Peyer's patch (tissue), 4 donors: ENCODE measurements around the gene PRRG1.

ENCODE experiments used
- POLR2A ChIP-seq, 2 donors: fragments of 450-650 bp; IDR thresholded peaks; one replicate each; pipeline ENCODE4 v1.5.1; 2017; ENCODE audit warnings: antibody characterized with exemption in 2 of 2, mild to moderate bottlenecking in 2 of 2, moderate library complexity in 2 of 2
- TF ChIP-seq, protein P1 (sequence below), 6 experiments: fragments of 450-650 bp in 4 of 6; fragments of 200-600 bp in 2 of 6; sonication (generic) in 1 of 6; IDR thresholded peaks; one replicate each; pipeline ENCODE4 v1.5.1; 2017 to 2019; ENCODE audit warnings: antibody characterized with exemption in 6 of 6, mild to moderate bottlenecking in 3 of 6, moderate library complexity in 1 of 6

DNA sequence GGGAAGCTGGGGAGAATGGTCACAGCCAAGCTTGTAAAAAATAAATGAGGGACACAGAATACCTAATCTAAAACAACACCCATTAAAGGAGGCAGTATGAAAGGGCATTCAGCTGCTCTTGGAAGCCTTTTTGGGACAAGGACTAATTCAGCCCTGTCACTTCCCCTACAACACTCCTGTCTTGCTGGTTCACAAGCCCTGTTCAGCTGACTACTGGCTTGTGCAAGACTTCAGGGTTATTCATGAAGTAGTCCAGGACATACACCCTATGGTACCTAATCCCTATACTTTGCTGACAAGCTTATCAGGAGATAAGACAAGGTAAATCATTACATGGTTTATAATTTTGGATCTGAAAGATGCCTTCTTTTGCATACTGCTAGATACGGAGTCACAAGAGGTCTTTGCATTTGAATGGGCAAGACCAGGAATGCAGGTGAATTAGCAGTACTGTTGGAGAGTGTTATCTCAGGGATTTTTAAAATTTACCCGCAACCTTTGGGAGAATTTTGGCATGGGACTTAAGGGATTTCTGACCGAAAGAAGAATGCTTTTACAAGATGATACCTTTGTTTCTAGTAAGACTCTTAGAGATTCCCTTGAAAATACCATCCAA, 119.1 kb downstream of the PRRG1 start:
- TF ChIP-seq, protein P1, sequence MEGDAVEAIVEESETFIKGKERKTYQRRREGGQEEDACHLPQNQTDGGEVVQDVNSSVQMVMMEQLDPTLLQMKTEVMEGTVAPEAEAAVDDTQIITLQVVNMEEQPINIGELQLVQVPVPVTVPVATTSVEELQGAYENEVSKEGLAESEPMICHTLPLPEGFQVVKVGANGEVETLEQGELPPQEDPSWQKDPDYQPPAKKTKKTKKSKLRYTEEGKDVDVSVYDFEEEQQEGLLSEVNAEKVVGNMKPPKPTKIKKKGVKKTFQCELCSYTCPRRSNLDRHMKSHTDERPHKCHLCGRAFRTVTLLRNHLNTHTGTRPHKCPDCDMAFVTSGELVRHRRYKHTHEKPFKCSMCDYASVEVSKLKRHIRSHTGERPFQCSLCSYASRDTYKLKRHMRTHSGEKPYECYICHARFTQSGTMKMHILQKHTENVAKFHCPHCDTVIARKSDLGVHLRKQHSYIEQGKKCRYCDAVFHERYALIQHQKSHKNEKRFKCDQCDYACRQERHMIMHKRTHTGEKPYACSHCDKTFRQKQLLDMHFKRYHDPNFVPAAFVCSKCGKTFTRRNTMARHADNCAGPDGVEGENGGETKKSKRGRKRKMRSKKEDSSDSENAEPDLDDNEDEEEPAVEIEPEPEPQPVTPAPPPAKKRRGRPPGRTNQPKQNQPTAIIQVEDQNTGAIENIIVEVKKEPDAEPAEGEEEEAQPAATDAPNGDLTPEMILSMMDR (IDR thresholded peaks at IDR 0.05), result no peak
- TF ChIP-seq POLR2A (IDR thresholded peaks at IDR 0.05), result no peak
